HG03159 (cell line): ENCODE data around the gene FGGY.
"Not testable (repeated sequence)": the region's sequence is repeated elsewhere in the genome, so short reads cannot be mapped to it uniquely, and the experiment has no call there.

Experiments used
- ATAC-seq: cut with Tn5 transposase; IDR thresholded peaks from one replicate; pipeline ENCODE4 v1.9.1; 2021; ENCODE audit warnings: mild to moderate bottlenecking, moderate library complexity; ENCODE audit not compliant: unreplicated experiment

FGGY gene

GRCh38 chr1:59346429-59346828 lies 49.5 kb downstream of the FGGY start:
- no peak for ATAC-seq

GRCh38 chr1:59349101-59349500 lies 52.2 kb downstream of the FGGY start:
- ATAC-seq: no peak

GRCh38 chr1:59350521-59350920 lies 53.6 kb downstream of the FGGY start:
- ATAC-seq: no peak

- ATAC-seq: no peak
Observed at GRCh38 chr1:59352065-59352464, 55.2 kb downstream of the FGGY start.

GRCh38 chr1:59353453-59353852 lies 56.6 kb downstream of the FGGY start:
- ATAC-seq: no peak

GRCh38 chr1:59354239-59354638 lies 57.3 kb downstream of the FGGY start:
- ATAC-seq: not testable (repeated sequence)

- peak; percentile 58 for ATAC-seq
Observed at GRCh38 chr1:59354709-59355337, 57.9 kb downstream of the FGGY start.

GRCh38 chr1:59355361-59355760 lies 58.5 kb downstream of the FGGY start:
- peak; percentile 74 for ATAC-seq

GRCh38 chr1:59356627-59357026 lies 59.7 kb downstream of the FGGY start:
- no peak for ATAC-seq

GRCh38 chr1:59357645-59358320 lies 60.9 kb downstream of the FGGY start:
- no peak for ATAC-seq

GRCh38 chr1:59359325-59359724 lies 62.4 kb downstream of the FGGY start:
- ATAC-seq: no peak

- ATAC-seq: no peak
Observed at GRCh38 chr1:59360170-59360569, 63.3 kb downstream of the FGGY start.

GRCh38 chr1:59360729-59361128 lies 63.8 kb downstream of the FGGY start:
- no peak for ATAC-seq

- ATAC-seq: no peak
Observed at GRCh38 chr1:59361766-59362165, 64.9 kb downstream of the FGGY start.

GRCh38 chr1:59364037-59364436 lies 67.1 kb downstream of the FGGY start:
- no peak for ATAC-seq

- ATAC-seq: no peak
Observed at GRCh38 chr1:59366346-59366745, 69.5 kb downstream of the FGGY start.

GRCh38 chr1:59367301-59368007 lies 70.6 kb downstream of the FGGY start:
- ATAC-seq: no peak

GRCh38 chr1:59368008-59368670 lies 71.2 kb downstream of the FGGY start:
- no peak for ATAC-seq

GRCh38 chr1:59375321-59376220 lies 78.7 kb downstream of the FGGY start:
- ATAC-seq: no peak

- no peak for ATAC-seq
Observed at GRCh38 chr1:59377350-59377904, 80.5 kb downstream of the FGGY start.
